ENCODE data around the gene SYTL5. TPM values are rescaled to one million over a fixed set of nuclear protein-coding genes. Genes with fewer than 3 reads are reported as not detected.

Gene SYTL5
- total and polyA plus RNA-seq, 4 donors = 0.09 to 2.8 (median 1.0) TPM

DNA sequence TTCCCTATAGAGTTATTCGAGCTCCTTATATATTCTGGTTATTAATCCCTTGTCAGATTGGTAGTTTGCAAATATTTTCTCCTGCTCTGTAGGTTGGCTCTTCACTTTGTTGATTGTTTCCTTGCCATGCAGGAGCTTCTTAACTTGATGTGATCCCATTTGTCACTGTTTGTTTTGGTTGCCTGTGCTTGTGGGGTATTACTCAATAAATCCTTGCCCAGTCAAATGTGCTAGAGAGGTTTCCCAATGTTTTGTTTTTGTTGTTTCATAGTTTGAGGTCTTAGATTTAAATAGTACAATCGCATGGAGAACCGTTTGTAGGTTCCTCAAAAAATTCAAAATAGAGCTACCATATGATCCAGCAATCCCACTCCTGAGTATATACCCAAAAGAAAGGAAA lies 2.3 kb upstream of the SYTL5 start:
- Histone ChIP-seq H3K27ac (ENCODE audit: low read depth in 1 of 2, low read length in 2 of 2) (no peak overlapping the region), H3K9me3 (ENCODE audit: control insufficient read depth in 4 of 4, low read length in 3 of 4) (no peaks in the 10 kb centered on the region), H3K4me1 (ENCODE audit: control insufficient read depth in 4 of 4, insufficient read depth in 4 of 4, low read length in 3 of 4) (no peaks in the 10 kb centered on the region), H3K4me3 (ENCODE audit: low read depth in 1 of 3, low read length in 3 of 3) (no peak overlapping the region), H3K27me3 (ENCODE audit: control insufficient read depth in 4 of 4, insufficient read depth in 4 of 4, low read length in 3 of 4) (peaks cover 0 to 3% (median 0%) of the 10 kb centered on the region in 4 donors), H3K36me3 (ENCODE audit: control insufficient read depth in 4 of 4, insufficient read depth in 3 of 4, low read depth in 1 of 4, low read length in 3 of 4) (no peaks in the 10 kb centered on the region), H3K9ac (ENCODE audit: low read depth in 1 of 2, low read length in 2 of 2) (no peak overlapping the region)
- DNase-seq (ENCODE audit: low spot score) = no peak
- TF ChIP-seq NR2F2 (IDR thresholded peaks at IDR 0.05) (no peak), HNF4A (conservative IDR thresholded peaks at IDR 0.05) (peak in 1 of 2 donors; percentile 6), RXRA (IDR thresholded peaks at IDR 0.05) (no peak)
- 57% methylated on average over 3 of the region's 3 CpGs for WGBS

DNA sequence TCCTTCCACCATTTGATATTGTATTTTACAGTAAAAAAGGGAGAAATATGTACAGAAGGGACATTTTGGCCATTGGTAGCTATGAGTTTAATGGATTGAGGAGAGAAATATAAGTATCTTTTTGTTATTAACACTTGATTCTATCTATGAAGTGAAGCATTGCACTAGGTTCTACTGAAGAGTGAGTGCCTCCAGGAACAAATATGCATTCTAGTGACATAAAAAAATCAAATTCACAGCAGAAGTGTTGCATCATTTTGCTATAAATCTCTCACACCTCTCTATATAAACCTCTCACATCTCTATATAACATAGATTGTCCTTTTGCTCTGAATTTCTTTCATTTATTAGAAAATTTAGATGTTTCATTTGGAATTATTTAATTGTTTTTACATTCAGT lies 425 bp downstream of the SYTL5 start:
- Histone ChIP-seq H3K9me3 (ENCODE audit: control insufficient read depth in 4 of 4, low read length in 3 of 4) (no peaks in the 10 kb centered on the region), H3K27ac (ENCODE audit: low read depth in 1 of 2, low read length in 2 of 2) (no peak overlapping the region), H3K36me3 (ENCODE audit: control insufficient read depth in 4 of 4, insufficient read depth in 3 of 4, low read depth in 1 of 4, low read length in 3 of 4) (no peaks in the 10 kb centered on the region), H3K4me3 (ENCODE audit: low read depth in 1 of 3, low read length in 3 of 3) (no peak overlapping the region), H3K9ac (ENCODE audit: low read depth in 1 of 2, low read length in 2 of 2) (no peak overlapping the region), H3K27me3 (ENCODE audit: control insufficient read depth in 4 of 4, insufficient read depth in 4 of 4, low read length in 3 of 4) (peaks cover 0 to 3% (median 0%) of the 10 kb centered on the region in 4 donors), H3K4me1 (ENCODE audit: control insufficient read depth in 4 of 4, insufficient read depth in 4 of 4, low read length in 3 of 4) (no peaks in the 10 kb centered on the region)
- TF ChIP-seq YY1 (IDR thresholded peaks at IDR 0.05) (no peak), HNF4G (IDR thresholded peaks at IDR 0.05) (no peak), FOXA2 (IDR thresholded peaks at IDR 0.05) (no peak), ZBTB33 (IDR thresholded peaks at IDR 0.05) (no peak), GABPA (IDR thresholded peaks at IDR 0.05 in 1 of 2, conservative IDR thresholded peaks at IDR 0.05 in 1 of 2) (no peak), NR2F2 (IDR thresholded peaks at IDR 0.05) (no peak), SP1 (IDR thresholded peaks at IDR 0.05) (no peak), FOXA1 (IDR thresholded peaks at IDR 0.05) (no peak), MAX (IDR thresholded peaks at IDR 0.05) (no peak), HNF4A (conservative IDR thresholded peaks at IDR 0.05) (no peak), CTCF (IDR thresholded peaks at IDR 0.05; ENCODE audit: low read depth, low read length, missing input control) (no peak), JUND (IDR thresholded peaks at IDR 0.05) (no peak), EGR1 (IDR thresholded peaks at IDR 0.05; ENCODE audit: low read depth in 2 of 2) (no peak), RAD21 (IDR thresholded peaks at IDR 0.05) (no peak), TAF1 (conservative IDR thresholded peaks at IDR 0.05) (no peak), RXRA (IDR thresholded peaks at IDR 0.05) (no peak)
- TF ChIP-seq, protein P1, sequence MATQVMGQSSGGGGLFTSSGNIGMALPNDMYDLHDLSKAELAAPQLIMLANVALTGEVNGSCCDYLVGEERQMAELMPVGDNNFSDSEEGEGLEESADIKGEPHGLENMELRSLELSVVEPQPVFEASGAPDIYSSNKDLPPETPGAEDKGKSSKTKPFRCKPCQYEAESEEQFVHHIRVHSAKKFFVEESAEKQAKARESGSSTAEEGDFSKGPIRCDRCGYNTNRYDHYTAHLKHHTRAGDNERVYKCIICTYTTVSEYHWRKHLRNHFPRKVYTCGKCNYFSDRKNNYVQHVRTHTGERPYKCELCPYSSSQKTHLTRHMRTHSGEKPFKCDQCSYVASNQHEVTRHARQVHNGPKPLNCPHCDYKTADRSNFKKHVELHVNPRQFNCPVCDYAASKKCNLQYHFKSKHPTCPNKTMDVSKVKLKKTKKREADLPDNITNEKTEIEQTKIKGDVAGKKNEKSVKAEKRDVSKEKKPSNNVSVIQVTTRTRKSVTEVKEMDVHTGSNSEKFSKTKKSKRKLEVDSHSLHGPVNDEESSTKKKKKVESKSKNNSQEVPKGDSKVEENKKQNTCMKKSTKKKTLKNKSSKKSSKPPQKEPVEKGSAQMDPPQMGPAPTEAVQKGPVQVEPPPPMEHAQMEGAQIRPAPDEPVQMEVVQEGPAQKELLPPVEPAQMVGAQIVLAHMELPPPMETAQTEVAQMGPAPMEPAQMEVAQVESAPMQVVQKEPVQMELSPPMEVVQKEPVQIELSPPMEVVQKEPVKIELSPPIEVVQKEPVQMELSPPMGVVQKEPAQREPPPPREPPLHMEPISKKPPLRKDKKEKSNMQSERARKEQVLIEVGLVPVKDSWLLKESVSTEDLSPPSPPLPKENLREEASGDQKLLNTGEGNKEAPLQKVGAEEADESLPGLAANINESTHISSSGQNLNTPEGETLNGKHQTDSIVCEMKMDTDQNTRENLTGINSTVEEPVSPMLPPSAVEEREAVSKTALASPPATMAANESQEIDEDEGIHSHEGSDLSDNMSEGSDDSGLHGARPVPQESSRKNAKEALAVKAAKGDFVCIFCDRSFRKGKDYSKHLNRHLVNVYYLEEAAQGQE (IDR thresholded peaks at IDR 0.05) = no peak
- TF ChIP-seq, protein P2, sequence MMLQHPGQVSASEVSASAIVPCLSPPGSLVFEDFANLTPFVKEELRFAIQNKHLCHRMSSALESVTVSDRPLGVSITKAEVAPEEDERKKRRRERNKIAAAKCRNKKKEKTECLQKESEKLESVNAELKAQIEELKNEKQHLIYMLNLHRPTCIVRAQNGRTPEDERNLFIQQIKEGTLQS (IDR thresholded peaks at IDR 0.05) = no peak
- DNase-seq (ENCODE audit: low spot score) = no peak

Data from liver (tissue), 9 donors.